ENCODE results near the gene PKMYT1.

PKMYT1 gene

GRCh38 chr16:2996298-2996697 lies 16.1 kb upstream of the PKMYT1 start:
- DNase-seq (ENCODE audit: low spot score): no peak

- DNase-seq (ENCODE audit: low spot score): no peak
Measured at GRCh38 chr16:2992383-2993081, 12.3 kb upstream of the PKMYT1 start.

GRCh38 chr16:2991566-2992261 lies 11.5 kb upstream of the PKMYT1 start:
- no peak for DNase-seq (ENCODE audit: low spot score)

- DNase-seq (ENCODE audit: low spot score): no peak
Measured at GRCh38 chr16:2990891-2991290, 10.6 kb upstream of the PKMYT1 start.

- DNase-seq (ENCODE audit: low spot score): no peak
Measured at GRCh38 chr16:2988590-2989099, 8.4 kb upstream of the PKMYT1 start.

- DNase-seq (ENCODE audit: low spot score): no peak
Measured at GRCh38 chr16:2987833-2988232, 7.6 kb upstream of the PKMYT1 start.

- no peak for DNase-seq (ENCODE audit: low spot score)
Measured at GRCh38 chr16:2987286-2987685, 7.0 kb upstream of the PKMYT1 start.

GRCh38 chr16:2986623-2987188 lies 6.5 kb upstream of the PKMYT1 start:
- DNase-seq (ENCODE audit: low spot score): no peak

GRCh38 chr16:2985893-2986355 lies 5.7 kb upstream of the PKMYT1 start:
- no peak for DNase-seq (ENCODE audit: low spot score)

GRCh38 chr16:2985462-2985861 lies 5.2 kb upstream of the PKMYT1 start:
- no peak for DNase-seq (ENCODE audit: low spot score)

GRCh38 chr16:2983706-2984136 lies 3.5 kb upstream of the PKMYT1 start:
- DNase-seq (ENCODE audit: low spot score): peak; percentile 71

GRCh38 chr16:2982402-2982801 lies 2.2 kb upstream of the PKMYT1 start:
- DNase-seq (ENCODE audit: low spot score): no peak

- DNase-seq (ENCODE audit: low spot score): no peak
Measured at GRCh38 chr16:2981899-2982250, 1.6 kb upstream of the PKMYT1 start.

- no peak for DNase-seq (ENCODE audit: low spot score)
Measured at GRCh38 chr16:2981177-2981898, 1.1 kb upstream of the PKMYT1 start.

GRCh38 chr16:2979669-2980226 lies 498 bp downstream of the PKMYT1 start:
- DNase-seq (ENCODE audit: low spot score): no peak

GRCh38 chr16:2977440-2977839 lies 2.8 kb downstream of the PKMYT1 start:
- no peak for DNase-seq (ENCODE audit: low spot score)

GRCh38 chr16:2976673-2977072 lies 3.6 kb downstream of the PKMYT1 start:
- DNase-seq (ENCODE audit: low spot score): no peak

GRCh38 chr16:2976201-2976600 lies 4.0 kb downstream of the PKMYT1 start:
- no peak for DNase-seq (ENCODE audit: low spot score)

GRCh38 chr16:2975161-2975795 lies 5.0 kb downstream of the PKMYT1 start:
- DNase-seq (ENCODE audit: low spot score): no peak

GRCh38 chr16:2974319-2975056 lies 5.8 kb downstream of the PKMYT1 start:
- DNase-seq (ENCODE audit: low spot score): no peak

Measured in CD4-positive, alpha-beta T cell treated with Interleukin-15 for 4 hours (primary cell).